Measurements from ENCODE around the gene NFILZ.

Gene NFILZ, protein sequence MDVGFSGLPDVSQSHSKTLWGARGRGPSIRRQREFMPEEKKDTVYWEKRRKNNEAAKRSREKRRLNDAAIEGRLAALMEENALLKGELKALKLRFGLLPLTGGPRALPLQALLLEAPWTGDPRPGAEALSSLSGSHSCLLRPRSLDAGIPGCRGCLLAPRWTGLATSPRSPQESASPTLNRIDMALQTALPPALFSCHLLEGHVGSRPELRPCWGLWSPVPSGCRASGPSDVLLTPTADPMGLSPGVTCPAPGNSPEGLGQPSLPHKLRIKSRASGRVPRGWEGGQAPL

DNA sequence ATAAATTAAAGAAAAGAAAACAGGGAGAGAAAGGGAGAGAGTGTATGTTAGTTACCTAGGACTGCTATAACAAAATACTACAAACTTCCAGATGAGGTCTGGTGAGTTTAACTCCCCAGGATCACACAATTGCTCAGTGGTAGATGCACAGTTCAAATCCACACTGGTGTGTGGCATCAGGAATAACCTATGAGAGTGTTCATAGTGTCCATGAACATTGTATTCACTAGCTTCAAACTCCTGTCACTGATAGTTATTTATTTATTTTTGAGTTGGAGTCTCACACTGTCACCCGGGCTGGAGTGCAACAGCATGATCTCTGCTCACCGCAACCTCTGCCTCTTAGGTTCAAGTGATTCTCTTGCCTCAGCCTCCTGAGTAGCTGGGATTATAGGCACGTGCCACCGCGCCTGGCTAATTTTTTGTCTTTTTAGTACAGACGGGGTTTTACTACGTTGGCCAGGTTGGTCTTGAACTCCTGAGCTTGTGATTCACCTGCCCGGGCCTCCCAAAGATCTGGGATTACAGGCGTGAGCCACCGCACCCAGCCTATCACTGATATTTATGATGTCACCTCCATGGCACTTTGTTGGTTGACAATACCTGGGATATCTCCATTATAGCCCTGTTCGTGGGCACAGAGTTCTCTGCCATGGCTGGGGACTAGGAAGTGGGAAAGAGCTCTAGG lies at the start of gene NFILZ:
TSS of gene NFILZ (plus strand) at position 638 of the 688 bp plus-strand sequence. CDS start 46,133 bp downstream, outside the sequence.
- no peak for TF ChIP-seq POLR2A (IDR thresholded peaks at IDR 0.05; ENCODE audit: low read depth, low read length)
- FAIRE-seq, result no peak
- no peak for DNase-seq (ENCODE audit: insufficient read length, low spot score)

DNA sequence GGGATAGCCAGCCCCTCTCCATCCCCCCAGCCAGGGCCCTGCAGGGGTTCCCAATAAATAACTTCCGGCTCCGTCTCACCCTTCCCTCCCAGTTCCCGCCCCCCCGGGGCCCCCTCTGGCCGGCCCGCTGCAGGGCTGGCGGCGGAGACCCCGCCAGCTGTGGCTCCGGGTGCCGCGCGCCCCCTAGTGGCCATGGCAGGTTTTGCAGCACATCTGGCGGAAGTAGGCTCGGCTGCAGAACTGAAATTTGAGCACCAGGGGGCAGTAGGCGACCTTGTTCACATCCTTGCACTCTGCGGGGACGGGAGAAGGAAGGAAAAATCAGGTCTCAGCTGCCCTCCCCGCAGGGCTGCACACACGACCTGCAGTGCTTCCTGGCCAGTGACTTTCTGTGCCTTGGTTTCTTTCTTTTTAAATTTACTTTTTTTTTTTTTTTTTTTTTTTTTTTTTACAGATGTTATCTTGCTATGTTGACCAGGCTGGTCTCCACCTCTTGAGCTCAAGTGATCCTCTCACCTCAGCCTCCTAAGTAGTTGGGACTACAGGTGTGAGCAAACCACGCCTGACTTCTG lies 49.6 kb upstream of the NFILZ start:
- peak; percentile 71 for DNase-seq (ENCODE audit: insufficient read length, low spot score)
- TF ChIP-seq POLR2A (IDR thresholded peaks at IDR 0.05; ENCODE audit: low read depth, low read length), result no peak
- no peak for FAIRE-seq

DNA sequence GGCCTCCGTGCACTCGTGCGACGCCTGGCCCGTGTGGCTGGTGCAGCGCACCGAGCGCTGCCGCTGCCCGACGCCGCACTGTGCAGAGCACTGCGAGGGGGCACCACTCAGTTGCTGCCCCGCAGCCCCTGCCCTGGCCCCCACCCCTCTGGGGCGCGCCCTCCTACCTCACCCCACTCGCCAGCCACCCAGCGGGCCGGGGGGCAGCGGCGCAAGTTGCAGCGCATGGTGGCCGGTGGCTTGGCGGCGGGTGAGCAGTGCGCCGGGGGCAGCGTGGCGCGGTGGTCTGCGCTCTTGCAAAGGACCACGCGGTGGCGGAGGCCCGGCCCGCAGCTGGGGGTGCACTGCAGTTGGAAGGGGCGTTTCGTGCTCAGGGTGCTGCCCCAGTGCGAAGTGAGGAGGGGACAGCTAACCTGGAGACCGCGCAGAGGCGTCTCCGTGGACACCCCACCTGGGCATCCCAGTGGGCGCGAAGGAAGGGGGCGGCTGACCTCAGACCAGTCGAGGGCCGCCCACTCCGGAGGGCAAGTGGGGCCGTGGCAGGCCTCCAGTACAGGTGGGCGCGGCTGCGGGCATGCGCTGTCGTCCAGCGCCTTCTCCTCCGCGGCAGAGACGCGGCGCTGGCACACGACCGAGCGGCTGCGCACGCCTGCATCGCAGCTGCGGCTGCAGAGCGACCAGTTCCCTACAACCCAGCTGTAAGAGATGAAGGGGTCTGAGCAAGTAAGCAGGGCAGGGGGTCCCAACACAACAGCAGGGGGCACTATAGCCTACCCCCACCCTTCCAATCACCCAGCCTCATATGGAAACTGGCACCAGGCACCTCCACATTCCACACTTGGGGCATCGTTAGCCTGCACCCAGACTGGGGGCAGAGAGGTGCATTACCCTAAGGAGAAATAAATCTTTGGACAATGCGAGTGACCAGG lies 45.2 kb upstream of the NFILZ start:
- DNase-seq (ENCODE audit: insufficient read length, low spot score) (no peak), FAIRE-seq (no peak)
- no peak for TF ChIP-seq POLR2A (IDR thresholded peaks at IDR 0.05; ENCODE audit: low read depth, low read length)

DNA sequence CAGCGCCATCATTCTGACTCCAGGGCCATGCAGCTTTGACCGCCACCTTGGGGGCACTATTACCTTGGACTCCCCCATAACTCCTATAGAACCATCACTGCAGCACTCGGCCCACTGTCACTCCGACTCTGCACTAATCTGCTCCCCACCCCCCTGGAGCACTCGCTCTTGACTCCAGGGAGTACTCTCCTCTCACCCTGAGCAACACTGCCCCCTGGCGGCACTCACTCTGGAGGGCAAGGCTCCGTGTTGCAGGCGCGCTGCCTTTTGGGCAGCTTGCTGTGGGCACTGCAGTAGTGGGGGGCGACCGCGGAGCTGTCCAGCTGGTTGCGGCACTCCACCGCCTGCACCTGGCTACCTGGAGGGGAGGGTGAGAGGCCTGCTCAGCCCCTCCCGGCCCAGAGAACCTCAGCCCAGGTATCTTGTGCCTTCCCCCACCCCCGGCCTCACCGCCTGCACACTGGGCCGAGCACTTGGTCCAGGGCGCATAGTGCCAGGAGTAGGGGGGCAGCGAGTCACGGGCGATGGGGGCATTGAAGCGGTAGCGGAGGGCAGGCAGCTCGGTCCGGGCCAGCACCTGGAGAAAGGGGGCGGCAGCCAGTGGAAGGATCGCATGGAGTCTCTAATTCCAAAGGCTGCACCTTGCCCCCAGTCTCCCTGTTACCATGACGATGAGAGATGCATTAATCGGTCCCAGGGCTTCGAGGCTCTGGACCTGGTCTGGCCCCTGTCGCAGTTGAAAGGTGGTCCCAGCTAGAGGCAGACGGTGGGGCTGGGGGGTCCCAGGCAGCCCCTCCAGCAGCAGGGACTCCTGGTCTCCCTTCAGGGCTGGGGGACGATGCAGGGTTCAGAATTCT lies 44.3 kb upstream of the NFILZ start:
- TF ChIP-seq POLR2A (IDR thresholded peaks at IDR 0.05; ENCODE audit: low read depth, low read length), result no peak
- FAIRE-seq (no peak), DNase-seq (ENCODE audit: insufficient read length, low spot score) (peak; percentile 58)

DNA sequence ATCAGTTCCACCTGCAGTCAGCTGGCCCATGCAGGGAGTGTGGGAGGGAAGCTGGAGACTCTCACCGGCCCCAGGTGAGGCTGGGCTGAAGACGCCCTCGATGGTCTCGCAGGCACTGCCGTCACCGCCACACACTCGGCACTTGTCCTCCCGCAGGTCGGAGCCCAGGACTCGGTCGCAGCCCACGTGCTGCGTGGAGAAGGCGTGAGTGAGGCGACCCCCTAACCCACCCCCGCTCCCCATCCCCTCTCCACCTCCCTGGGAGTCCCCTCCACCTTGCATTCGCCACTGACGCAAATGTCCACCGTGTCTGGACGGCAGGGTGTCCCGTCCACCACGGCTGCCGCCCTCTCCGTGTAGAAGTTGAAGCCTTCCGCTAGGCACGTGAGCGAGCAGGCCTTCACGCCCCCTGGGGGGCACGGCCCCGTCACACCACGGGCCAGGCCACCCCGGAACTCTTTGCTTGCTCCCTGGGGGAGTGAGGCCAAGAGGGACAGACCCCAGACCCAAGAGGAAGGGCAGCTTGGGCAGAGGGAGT lies 41.2 kb upstream of the NFILZ start:
- DNase-seq (ENCODE audit: insufficient read length, low spot score), result no peak
- TF ChIP-seq POLR2A (IDR thresholded peaks at IDR 0.05; ENCODE audit: low read depth, low read length), result no peak
- no peak for FAIRE-seq

DNA sequence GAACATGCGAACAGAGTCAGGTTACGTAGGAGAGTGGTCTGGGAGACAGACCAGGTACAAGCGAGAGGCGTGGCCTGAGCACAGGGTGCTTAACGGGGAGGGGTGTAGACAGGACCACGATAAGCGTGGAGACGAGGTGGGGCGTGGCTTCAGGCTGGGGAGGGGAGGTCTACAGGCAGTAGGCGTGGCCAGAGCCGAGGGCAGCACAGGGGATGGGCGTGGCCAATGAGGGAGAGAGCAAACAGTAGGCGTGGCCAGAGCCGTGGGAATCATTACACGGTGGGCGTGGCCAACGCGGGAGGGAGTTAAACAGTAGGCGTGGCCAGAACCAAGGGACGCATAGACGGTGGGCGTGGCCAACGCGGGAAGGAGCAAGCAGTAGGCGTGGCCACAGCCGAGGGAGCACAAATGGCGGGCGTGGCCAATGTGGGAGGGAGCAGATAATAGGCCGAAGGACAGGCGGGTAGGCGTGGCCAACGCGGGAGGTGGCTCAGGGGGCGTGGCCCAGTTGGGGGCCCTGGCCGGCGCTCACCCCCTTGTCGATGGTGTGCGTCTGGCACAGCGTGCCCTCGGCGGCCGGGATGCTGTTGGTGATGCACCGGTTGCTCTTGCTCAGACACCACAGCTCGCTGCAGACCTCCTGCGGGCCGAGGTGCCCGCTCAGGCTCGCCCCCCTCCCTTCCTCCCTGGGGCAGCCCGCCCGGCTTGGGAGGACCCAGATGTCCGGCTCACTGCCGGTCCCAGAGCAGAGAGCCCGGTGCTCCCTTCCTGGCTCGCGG lies 38.0 kb upstream of the NFILZ start:
- DNase-seq (ENCODE audit: insufficient read length, low spot score) (peak; percentile 76), FAIRE-seq (peak; percentile 96)
- TF ChIP-seq POLR2A (IDR thresholded peaks at IDR 0.05; ENCODE audit: low read depth, low read length), result 0 out of 2 replicates have a peak, but pooled peaks have one; percentile 2

DNA sequence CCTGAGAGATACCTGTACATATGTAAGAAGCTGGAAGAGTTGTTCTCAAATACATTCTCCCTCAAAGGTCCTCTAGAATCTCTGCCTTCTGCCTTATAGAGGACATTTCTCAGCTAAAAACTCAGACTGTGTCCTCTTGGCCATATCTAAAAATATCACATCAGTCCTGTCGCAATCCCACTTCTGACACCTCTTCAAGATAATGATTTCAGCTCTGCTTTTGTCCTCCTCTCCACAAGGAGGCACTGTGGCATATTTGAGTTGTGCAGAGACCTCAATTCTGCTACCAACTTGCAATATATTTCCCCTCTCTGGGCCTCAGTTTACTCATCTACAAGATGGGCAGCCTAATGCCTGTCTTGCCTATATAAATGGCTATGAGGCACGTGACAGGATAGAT lies 36.5 kb upstream of the NFILZ start:
- no peak for TF ChIP-seq POLR2A (IDR thresholded peaks at IDR 0.05; ENCODE audit: low read depth, low read length)
- FAIRE-seq (no peak), DNase-seq (ENCODE audit: insufficient read length, low spot score) (no peak)

DNA sequence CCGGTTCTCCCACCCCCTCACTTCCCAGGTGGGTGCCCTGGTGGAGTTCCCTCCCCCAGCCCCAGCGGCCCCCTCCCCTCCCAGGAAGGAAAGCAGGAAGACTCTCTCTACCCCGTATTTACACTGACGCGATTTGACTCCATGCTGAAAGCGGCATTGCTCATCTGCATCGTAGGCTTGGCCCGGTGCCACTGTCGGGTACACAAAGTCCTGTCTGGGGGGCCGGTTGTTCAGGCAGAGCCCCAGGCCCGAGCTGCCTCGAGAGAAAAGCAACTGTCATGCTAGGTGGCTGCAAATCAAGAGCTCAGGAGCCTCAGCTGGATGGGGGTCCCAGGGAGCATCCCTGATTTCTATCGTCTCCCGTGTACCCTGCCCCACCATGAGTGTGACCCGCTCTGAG lies 34.8 kb upstream of the NFILZ start:
- FAIRE-seq (no peak), DNase-seq (ENCODE audit: insufficient read length, low spot score) (no peak)
- TF ChIP-seq POLR2A (IDR thresholded peaks at IDR 0.05; ENCODE audit: low read depth, low read length), result no peak

DNA sequence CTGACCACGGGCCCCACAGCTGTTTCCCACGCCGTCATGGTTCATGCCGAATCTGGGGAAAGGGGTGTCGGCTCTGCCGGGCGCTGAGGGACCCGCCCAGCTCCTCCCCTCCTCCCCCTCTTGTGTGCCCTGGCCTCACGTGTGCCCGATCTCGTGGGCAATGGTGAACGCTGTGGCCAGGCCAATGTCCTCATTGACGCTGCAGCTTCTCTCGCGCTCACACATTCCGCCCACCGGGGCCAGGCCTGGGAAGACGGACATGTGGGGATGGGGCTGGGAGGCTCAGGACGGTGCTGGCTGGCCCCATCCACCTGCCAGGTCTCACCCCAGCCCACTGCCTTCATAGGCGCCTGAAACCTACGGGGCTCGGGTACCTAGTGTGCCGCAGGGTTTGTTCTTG lies 34.3 kb upstream of the NFILZ start:
- no peak for DNase-seq (ENCODE audit: insufficient read length, low spot score)
- no peak for TF ChIP-seq POLR2A (IDR thresholded peaks at IDR 0.05; ENCODE audit: low read depth, low read length)
- no peak for FAIRE-seq

DNA sequence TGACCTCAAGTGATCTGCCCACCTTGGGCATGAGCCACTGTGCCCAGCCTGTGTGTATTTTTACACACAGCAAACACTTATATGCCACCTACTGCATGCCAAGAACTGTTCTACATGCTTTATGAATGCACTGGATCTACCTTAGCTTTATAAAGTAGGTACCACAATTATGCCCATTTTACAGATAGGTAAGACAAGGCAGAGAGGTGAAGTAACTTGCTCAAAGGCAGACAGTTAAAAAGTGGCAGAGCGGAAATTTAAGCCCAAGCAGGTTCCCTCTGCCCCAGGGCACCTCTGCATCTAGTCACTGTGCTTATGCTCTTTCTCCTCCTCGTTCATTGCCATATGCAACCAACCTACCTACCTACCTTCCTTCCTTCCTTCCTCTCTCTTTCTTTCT lies 30.4 kb upstream of the NFILZ start:
- TF ChIP-seq POLR2A (IDR thresholded peaks at IDR 0.05; ENCODE audit: low read depth, low read length), result no peak
- no peak for FAIRE-seq
- no peak for DNase-seq (ENCODE audit: insufficient read length, low spot score)

DNA sequence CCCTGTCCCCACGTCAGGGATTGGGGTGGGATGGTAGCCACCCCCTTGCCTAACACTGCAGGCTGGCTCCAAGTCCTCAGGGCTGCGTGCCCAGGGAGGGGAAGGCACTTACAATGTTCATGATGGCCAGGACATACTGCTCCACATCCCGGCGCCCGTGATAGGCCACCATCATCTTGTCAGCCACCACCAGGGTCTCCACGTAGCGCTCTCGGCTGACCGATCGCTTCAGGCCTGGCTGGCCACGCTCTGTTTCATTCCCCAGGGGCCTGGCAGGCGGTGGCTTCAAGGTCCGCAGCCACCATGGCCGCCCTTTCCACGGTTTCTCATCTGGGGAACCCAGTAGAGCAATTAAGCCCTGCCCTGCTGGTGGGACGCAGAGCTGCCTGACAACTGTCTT lies 29.6 kb upstream of the NFILZ start:
- FAIRE-seq, result no peak
- DNase-seq (ENCODE audit: insufficient read length, low spot score), result no peak
- TF ChIP-seq POLR2A (IDR thresholded peaks at IDR 0.05; ENCODE audit: low read depth, low read length), result no peak

DNA sequence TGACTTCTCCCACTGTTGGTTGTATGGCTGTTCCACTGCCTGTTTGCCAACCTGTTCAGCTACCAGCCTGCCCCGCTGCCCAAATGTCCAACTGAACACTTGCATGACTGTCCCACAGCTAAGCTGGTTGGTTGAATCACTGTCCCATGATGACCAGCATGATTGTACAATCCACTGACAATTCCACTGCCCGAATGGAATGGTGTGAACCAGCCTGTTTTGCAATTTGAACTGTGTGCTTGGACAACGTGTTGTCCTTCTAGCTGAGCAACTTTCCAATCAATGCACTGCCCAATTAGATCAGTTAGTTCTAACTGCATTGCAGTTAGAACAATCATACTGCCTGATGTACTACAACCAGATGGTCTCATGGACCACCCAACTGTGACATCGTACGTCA lies 28.6 kb upstream of the NFILZ start:
- no peak for TF ChIP-seq POLR2A (IDR thresholded peaks at IDR 0.05; ENCODE audit: low read depth, low read length)
- no peak for DNase-seq (ENCODE audit: insufficient read length, low spot score)
- FAIRE-seq, result no peak

Measured in H54 (cell line).